HCEC 1CT (cell line): ENCODE results near the gene FGF21.

Source experiments
- DNase-seq: peaks from one replicate; pipeline ENCODE4 v3.0.0-alpha.2; 2017

Gene FGF21

DNA sequence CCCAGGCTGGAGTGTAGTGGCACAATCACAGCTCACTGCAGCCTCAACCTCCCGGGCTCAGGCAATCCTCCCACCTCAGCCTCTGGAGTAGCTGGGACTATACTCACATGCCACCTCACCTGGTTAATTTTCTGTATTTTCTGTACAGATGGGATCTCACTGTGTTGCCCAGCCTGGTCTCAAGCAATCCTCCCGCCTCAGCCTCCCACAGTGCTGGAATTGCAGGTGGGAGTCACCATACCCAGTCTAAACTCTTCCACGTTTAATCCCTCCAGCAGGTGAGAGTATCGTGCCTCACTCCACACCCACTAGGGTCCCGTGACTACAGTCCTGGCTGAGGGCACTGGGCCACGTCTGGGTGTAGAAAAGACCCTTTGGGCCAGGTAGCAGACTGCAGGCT lies 39.0 kb downstream of the FGF21 start:
- DNase-seq: no peak

- DNase-seq: peak; percentile 93
Measured at GRCh38 chr19:48795055-48795684, 39.8 kb downstream of the FGF21 start.

GRCh38 chr19:48795685-48796070 lies 40.4 kb downstream of the FGF21 start:
- DNase-seq: no peak

DNA sequence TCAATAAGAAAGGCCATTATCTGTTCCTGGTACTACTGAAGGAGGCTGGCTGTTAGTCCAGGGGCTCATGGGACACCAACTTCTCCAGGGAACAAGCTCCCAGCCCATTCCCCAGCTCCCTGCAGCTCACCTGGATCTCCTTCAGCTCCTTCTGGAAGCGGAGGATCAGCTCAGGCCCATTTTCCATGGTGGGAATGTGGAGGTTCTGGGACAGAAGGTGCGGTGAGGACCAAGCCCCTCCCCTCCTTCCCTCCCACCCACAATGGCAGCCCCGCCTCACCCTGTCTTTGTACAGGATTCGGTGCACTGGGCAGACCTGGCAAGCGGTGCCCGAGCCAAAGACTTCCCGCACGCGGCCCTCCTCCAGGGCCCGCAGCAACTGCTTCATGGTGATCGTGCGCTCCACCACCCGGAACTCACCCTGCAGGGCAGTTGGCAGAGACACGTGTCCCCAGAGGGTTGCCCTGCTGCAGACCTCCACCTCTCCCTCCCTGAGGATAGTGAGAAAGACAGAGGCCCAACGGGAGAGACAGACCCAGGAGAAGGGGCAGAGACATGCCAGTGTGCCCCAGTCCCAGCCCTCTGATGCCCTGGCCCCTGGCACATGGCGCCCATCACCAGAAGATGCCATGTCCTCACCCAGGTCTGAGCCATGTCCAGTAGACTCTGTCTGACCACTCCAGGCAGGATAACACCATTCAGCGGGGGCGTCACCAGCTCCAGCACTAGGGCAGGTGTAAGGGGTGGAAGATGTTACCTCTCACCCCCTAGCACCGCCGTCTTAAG lies 41.2 kb downstream of the FGF21 start:
- no peak for DNase-seq

DNA sequence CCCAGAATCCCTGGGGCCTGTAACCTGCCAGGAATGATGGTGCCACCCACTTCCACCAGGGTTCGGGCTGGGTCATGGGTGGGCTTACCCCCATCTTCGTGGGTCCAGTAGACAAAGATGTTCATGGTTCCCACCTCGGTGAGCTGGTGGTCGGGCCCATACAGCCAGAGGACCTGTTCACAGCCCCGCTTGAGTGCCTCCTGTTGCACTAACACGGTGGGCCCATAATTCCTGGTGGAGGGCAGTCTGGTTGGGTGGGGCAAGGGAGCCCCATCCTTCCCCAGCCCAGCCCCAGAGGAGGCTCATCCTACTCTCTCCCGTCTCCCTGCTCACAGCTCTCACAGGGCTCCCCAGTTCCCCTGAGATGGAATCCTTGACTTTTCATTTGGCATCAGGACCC lies 41.8 kb downstream of the FGF21 start:
- no peak for DNase-seq

- DNase-seq: no peak
Measured at GRCh38 chr19:48798937-48799336, 43.6 kb downstream of the FGF21 start.

DNA sequence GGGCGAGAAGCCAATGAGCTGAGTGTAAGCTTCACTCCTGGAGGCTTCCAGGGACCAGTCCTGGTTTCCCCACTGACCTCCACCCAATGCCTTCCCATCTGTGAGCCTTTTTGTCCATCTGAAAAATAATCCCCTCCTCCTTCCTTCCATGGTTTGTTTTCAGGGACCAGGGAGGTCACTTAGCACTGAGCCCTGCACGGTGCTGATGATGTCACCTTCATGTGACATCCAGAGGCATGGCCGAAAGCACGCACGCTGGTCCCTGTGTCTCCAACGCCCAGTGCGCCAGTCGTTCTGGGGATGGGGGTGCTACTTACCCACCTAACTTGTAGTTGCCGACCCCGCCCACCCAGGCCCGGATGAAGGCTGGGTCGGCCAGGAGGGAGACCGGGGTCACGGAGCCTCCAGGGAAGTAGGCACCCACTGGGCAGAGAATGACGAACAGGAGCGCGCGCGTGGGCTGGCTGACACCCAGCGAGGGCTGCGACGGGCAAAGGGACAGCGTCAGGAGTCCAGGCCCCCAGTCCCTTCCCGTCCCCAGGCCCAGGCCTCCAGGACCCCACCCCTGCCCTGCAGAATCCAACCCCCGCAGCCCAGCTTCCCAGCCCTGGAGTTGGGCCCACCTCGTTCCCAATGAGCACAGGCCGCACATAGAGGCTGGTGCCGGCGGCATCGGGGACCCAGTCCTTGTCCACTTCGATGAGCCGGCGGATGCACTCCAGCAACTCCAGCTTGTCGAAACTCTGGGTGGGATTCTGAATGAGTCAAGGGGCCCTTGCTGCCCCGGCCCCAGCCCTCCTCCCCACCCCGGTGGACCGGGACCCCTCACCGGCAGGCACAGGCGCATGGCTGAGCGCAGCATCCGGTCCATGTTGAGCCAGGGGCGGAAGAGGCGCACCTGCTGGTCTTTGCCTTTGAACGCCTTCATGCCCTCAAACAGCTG lies 44.3 kb downstream of the FGF21 start:
- no peak for DNase-seq

- DNase-seq: no peak
Measured at GRCh38 chr19:48802623-48803022, 47.3 kb downstream of the FGF21 start.

GRCh38 chr19:48804496-48804895 lies 49.2 kb downstream of the FGF21 start:
- DNase-seq: no peak

DNA sequence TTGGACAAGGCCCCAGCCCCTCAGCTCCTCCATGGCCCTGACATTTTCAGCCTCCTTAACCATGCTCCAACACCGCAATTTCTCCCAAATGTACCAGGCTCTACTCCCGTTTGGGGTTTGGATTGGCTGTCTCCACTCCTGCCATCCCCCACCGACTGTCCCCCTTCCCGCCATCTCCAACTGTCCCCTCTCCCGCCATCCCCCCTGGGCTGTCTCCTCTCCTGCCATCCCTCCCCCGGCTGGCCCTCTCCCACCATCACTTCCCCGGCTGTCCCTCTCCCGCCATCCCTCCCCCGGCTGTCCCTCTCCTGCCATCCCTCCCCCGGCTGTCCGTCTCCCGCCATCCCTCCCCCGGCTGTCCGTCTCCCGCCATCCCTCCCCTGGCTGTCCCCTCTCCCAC lies 50.1 kb downstream of the FGF21 start:
- DNase-seq: no peak

DNA sequence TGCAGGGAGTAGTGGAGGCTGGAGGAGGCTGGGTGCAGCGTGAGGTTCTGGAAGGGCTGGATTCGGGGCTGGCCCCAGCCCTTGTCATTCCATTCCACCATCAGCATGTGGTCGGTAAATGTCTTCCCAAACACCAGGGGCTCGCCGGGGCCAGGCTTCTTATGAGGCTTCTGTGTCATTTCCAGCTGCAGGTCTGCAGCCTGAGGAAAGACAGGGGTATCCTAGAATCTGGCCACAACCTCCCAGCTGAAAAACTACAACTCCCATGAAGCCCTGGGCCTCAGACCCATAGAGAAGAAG lies 51.1 kb downstream of the FGF21 start:
- no peak for DNase-seq

GRCh38 chr19:48806818-48807589 lies 51.7 kb downstream of the FGF21 start:
- DNase-seq: peak; percentile 30

DNA sequence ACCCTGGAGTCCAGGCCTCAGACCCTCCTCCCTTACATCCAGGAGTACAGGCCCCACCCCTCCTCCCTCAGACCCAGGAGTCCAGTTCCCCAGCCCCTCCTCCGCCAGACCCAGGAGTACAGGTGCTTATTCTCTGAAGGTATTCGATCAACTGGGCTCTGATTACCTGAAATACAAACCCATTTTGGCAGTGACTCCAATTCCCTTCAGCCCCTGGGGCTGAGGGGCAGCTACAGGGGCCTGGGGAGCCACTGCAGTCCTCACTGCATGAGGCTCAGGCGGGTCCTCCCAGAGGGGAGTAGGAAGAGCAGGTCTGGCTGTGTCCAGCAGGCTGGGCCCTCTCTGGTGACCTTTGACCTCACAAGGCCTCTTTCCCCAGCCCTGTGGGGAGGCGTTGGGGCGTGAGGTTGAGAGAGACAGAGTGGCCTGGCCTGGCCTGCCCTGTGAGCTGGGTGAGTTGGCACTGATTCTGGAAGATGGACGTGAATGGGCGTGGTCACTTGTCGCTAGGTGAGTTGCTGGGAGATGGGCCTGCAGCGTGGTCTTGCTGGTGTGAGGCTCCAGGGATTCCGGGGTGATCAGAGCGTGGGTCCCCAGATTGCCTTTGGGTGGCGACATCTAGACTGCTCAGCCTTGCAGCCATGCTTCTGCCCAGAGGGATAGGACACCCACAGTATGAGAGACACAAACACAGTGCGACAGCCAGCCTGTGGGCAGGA lies 52.4 kb downstream of the FGF21 start:
- peak; percentile 30 for DNase-seq
